Measurements from ENCODE around the gene MED8. TPM values are rescaled to one million over a fixed set of nuclear protein-coding genes. Genes with fewer than 3 reads are reported as not detected.
A peak's percentile ranks its signal among the peaks of the same experiment; 100 is the strongest.

Gene MED8
- total RNA-seq, 1 donor from 2014 or later: 17.9 TPM

DNA sequence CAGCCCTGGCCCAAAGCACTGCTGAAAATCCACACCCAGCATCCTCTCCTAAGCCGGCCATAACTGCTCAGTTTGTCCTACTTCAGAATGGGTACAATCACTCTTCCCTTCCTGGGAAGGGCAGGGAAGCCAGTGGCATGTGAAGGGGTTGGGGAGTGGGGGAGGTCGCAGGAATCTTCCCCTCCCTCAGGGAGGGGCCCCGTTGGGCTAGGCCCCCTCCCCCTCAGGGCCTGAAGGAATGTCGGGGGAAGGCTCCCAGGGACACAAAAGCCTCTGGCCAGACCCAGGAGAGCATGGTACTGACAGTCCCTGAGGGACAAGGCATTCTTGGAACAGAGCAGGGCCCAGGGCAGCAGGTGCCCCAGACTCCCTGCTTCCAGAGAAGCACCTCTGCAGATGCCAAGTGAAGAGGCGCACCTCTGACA, 23.0 kb downstream of the MED8 start:
- no peak for DNase-seq (ENCODE audit: low spot score)
- intact Hi-C loops (cut with DNase I): loop anchor here (5.0 kb wide), 1 partner anchor 86 kb away; the partner anchor contains the start of gene HYI

DNA sequence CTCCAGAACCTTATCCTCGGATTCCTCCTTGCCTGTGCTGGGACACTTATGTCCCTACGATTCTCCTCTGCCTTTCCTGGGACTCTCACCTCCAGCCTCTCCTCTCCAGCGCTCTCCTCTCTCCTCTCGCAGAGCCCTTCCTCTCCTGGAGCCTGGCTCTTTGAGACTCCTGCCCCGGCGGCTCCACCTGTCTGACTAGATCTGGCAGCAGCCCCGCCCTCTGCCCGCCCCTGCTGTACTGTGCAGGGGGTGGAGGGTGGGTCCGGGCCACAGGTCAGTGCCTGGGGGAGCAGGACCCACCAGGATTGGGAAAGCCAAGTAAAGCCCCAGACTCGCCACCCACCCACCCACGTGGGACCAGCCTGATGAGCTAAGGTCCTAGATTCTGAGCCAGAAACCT, 23.4 kb downstream of the MED8 start:
- intact Hi-C loops (cut with DNase I): loop anchor here (5.0 kb wide), 1 partner anchor 86 kb away; the partner anchor contains the start of gene HYI
- DNase-seq (ENCODE audit: low spot score): no peak

DNA sequence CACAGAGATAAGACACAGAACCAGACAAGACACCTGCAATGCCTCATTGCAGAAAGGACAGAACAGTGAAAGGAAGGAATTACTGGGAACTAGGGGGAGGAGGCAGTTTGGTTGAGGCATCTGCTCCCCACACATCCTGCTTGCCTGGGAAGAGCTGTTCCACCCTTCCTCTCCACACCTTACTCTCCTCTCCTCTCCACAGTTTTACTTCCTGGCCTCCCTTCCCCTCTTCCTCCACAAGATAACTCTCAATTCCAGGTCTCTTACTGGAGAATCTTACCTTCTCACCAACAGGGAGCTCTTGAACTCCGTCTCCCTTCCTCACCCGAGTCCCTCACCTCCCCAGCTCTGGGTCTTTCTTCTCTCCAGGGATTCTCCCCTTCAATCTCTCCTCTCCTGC, 23.9 kb downstream of the MED8 start:
- intact Hi-C loops (cut with DNase I): loop anchor here (5.0 kb wide), 1 partner anchor 87 kb away; the partner anchor contains the start of gene HYI
- DNase-seq (ENCODE audit: low spot score): no peak

DNA sequence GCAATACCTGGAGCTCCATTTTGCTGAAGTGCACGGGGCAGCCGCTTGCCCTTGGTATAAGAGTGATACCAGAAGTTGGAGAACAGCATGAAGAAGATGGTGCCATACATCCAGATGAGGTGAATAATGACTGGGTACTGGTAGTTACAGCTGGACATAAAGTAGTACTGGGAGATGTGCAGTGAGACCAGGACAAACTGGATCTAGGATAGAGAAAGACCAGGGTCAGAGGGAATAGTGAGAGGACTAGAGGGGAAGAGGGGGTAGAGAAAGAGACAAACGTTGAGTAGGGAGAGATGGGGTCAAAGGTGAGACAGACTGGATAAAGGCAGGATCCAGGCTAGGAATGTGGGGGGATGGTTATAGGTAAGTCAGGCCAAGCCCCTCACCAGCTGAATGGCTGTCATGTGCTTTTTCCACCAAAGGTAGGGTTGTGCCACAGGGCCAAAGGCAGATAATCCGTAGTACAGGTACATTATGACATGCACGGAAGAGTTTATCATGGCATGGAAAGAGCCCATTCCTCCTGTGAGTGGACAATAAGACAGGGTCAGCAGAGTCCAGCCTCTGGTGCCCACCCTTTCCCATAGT, 25.6 kb downstream of the MED8 start:
- intact Hi-C loops (cut with DNase I): no loop called here

DNA sequence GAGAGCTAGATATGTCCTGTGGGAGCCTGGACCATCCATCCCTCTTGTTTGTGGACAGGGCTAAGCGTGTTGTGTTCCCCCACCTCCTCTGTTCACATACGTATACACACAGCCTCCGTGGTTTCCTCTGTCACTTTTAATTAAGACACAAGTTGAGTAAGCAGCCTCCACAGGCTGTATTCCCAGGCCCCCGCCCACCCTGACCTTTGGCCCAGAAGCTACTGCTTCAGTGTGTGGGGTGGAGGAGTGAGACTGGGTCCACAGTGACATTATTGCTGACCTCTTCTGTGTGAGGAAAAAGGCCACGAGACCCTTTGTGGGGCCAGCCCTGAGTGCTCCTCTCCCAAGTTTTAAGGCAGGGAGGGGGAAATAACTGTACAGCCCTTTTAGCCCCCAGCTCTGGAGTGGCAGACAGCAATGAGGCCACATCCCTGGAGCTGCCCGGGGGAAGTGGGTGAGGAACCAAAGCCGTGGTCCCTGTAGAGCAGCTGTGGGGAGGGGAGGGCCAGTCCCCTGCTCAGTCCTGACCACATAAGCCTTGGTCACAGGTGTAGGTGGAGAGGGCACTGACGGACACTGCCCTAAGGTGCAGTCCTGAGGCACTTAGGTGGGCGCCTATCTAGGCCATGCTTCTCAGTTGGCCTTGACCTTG, 26.2 kb downstream of the MED8 start:
- intact Hi-C loops (cut with DNase I): no loop called here
- DNase-seq (ENCODE audit: low spot score): no peak

More for the DNA sequence above, 25.6 kb downstream of the MED8 start:
- no peak for DNase-seq (ENCODE audit: low spot score)

DNA sequence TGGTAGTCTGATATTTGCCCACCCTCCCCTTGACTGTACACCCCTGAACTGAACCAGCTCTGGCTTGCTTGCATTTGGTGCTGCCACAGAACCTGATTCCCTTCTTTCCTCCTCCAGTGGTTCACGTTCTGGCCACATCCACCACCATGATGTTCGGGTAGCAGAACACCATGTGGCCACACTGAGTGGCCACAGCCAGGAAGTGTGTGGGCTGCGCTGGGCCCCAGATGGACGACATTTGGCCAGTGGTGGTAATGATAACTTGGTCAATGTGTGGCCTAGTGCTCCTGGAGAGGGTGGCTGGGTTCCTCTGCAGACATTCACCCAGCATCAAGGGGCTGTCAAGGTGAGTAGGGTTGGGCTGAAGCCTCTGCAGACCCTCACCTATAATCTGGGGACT, 29.0 kb downstream of the MED8 start:
- no peak for DNase-seq (ENCODE audit: low spot score)
- intact Hi-C loops (cut with DNase I): no loop called here

DNA sequence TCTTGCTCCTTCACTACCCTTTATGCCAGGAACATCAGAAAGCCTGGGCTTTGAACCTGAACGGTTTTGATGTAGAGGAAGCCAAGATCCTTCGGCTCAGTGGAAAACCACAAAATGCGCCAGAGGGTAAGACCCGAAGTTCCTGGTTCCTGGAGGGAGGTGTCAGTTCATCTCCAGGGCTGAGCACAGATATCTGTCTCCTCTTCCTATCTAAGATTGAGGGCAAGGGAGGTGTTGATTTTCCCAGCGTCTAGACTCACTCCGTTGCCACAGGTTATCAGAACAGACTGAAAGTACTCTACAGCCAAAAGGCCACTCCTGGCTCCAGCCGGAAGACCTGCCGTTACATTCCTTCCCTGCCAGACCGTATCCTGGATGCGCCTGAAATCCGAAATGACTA, 29.9 kb downstream of the MED8 start:
- intact Hi-C loops (cut with DNase I): loop anchor here (5.0 kb wide), 1 partner anchor 122 kb away; no protein-coding TSS in a partner anchor
- DNase-seq (ENCODE audit: low spot score): no peak

DNA sequence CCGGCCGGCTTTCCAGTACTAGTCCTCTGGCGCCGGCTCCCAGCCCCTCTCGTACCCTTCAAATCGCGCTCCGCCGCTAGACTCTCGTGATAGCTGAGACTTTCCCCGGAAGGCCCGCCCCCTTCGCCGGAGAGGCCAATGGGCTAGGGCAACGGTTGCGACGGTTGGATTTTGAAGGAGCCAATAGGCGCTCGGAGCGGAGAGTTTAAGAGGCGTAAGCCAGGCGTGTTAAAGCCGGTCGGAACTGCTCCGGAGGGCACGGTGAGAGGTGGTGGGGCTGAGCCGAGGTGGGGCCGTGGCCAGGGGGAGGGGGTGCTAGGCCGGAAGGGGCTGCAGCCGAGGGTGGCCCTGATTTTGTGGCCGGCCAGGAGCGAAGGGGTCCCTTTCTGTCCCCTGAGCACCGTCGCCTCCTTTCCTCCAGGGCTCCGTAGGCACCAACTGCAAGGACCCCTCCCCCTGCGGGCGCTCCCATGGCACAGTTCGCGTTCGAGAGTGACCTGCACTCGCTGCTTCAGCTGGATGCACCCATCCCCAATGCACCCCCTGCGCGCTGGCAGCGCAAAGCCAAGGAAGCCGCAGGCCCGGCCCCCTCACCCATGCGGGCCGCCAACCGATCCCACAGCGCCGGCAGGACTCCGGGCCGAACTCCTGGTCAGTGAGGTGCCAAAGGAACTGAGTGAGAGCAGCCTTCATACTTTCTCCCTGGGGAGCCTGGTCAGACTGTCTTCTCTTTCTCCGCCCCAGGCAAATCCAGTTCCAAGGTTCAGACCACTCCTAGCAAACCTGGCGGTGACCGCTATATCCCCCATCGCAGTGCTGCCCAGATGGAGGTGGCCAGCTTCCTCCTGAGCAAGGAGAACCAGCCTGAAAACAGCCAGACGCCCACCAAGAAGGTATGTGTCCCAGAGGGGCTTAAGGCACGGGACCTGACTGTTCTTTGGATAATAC, 30.6 kb downstream of the MED8 start, which contains the start of gene CDC20:
TSS of gene CDC20 (plus strand) at position 236 of the 948 bp plus-strand sequence. CDS start at position 471, 235 bp downstream.
- intact Hi-C loops (cut with DNase I): loop anchor here (5.0 kb wide), 1 partner anchor 122 kb away; no protein-coding TSS in a partner anchor
- peak; percentile 99 for DNase-seq (ENCODE audit: low spot score)

DNA sequence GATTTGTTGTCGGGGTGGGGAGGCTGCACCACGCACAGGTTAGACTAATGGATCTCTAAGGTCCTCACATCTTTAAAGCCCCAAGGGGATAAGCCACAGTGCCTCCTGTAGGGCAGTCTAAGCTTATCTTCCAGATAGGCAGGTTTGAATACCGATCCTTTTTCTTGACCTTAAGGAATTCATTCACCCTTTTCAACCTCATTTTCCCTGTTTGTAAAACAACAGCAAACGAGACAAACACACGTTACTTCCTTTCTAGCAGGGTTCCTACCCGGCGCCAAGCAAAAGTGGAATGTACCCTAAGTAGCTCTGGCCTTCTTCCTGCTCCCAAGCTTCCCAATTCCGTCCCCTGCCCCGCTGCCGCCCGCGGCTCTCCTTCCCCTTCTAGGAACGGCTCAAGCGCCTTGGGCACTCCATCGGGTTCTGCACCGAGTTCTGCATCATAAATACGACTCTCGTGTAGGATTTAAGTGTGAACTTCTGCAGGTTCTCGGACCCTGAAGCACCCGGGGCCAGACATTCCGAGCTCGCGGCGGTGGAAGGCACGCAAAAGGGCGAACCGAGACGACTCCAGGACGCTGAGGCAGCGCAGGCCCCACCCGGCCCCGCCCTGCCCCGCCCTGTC, 31.4 kb downstream of the MED8 start:
- no peak for DNase-seq (ENCODE audit: low spot score)
- intact Hi-C loops (cut with DNase I): loop anchor here (5.0 kb wide), 1 partner anchor 121 kb away; no protein-coding TSS in a partner anchor

DNA sequence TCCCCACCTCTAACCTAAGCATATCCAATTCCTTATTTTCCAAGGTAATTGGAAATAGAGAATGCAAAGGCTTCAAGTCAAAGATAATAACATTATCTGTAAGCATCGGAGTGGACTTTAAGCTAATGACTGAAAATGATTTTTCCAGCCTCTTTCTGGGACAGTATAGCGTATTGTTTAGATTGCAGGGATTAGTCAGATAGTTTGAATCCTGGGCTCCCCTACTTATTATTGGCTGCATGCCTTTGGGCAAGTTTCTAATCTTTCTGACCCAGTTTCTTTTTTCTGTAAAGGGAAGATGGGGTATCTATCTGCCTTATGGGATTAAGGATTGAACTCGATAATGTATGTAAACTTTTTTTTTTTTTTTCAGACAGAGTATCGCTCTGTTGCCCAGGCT, 32.3 kb downstream of the MED8 start:
- intact Hi-C loops (cut with DNase I): loop anchor here (5.0 kb wide), 1 partner anchor 120 kb away; no protein-coding TSS in a partner anchor
- no peak for DNase-seq (ENCODE audit: low spot score)

DNA sequence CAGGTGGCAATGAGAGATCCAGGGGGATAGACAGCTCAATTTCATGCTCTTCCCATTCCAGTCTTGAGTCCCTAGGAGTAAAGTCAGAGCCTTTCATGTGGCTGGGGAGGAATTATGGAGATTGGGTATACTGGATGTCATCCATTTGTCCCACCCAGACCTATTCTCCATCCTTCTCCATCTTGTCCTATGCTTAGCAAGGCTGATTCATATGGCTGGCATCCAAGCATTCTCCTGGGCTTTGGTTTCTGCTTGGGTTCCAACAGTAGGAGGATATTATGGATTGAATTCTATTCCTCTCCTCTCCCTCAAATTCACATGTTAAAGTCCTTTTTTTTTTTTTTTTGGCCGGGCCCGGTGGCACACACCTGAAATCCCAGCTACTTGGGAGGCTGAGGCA, 34.7 kb downstream of the MED8 start:
- intact Hi-C loops (cut with DNase I): loop anchor here (5.0 kb wide), 1 partner anchor 118 kb away; no protein-coding TSS in a partner anchor
- DNase-seq (ENCODE audit: low spot score): peak; percentile 12

DNA sequence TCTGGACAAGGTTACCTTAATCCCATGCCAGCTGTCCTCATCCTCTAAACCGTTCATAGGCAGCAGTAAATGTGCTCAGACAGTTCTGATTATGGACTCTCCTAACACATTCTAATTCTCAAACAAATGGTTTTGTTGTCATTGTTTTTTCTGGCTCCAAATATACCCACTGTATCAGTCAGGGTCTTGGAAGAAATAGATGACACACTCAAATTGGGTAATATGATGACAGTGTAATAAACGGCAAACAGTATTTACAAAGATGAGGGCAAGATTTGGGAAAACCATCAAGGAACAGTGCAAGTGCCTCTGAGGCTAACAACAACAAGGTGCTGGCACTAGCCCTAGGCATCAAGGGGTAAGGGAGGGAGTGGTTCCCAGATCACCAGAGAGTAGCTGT, 35.1 kb downstream of the MED8 start:
- no peak for DNase-seq (ENCODE audit: low spot score)
- intact Hi-C loops (cut with DNase I): no loop called here

DNA sequence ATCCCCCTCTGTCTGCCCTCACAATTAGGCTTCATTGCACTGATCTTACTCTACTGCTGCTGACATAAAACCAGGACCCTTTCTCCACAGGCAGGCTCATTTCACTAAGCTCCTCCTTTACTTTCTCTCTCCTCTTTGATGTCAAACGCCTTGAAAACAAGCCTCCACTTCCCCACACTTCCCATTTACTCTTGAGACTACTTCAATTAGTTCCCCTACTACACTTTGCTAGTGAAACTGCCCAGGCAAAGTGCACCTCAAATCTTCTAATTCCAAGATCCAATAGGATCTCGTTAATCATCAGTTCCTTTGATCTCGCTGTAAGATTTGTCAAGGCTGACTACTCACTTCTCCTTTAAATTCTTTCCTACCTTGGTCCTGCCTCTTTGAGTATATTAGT, 36.7 kb downstream of the MED8 start:
- peak; percentile 43 for DNase-seq (ENCODE audit: low spot score)
- intact Hi-C loops (cut with DNase I): no loop called here

DNA sequence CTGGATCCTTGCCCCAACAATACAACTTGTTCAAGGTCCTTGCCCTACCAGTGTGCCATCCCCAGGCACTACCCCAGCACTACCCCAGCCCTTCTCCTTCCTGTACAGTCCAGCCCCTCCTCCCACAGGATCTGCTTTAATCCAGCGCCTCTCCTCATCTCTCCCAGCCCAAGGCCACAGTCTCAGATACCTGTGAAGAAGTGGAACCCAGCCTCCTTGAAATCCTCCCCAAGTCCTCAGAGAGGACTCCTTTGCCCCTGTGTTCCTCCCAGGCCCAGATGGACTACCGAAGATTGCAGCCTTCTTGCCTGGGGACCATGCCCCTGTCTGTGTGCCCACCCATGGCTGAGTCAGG, 37.3 kb downstream of the MED8 start:
- peak; percentile 53 for DNase-seq (ENCODE audit: low spot score)
- intact Hi-C loops (cut with DNase I): no loop called here

DNA sequence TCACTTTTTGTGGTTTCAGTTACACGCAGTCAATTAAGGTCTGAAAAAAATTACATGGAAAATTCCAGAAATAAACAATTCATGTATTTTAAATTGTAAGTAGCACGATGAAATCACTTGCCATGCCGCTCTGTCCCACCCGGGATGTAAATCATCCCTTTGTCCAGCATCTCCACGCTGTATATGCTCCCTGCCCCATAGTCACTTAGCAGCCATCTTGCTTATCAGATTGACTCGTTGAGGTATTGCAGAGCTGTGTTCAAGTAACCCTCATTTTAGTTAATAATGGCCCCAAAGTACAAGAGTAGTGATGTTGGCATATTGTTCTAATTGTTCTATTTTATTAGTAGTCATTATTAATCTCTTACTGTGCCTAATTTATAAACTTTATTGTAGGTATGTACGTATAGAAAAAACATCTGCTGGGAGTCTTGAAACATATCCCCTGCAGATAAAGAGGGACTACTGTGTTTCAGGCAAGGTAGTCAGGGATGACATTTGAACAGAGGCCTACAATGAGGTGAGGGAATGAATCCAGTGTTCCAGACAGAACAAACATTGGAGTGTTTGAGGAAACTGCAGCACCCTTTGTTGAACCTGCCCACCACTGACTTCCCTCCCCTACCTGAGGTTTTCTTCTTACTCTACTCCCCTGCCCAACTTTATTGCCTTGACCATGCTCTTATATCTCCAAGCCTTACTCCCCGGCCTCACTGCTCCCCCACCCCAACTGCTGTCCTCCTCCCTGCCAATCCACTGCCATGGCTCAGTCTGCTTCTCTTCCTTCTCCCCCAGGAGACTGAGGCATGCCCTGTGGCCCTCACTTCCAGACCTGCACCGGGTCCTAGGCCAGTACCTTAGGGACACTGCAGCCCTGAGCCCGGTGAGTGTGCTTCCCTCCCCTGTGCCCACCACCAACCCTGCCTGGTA, 37.9 kb downstream of the MED8 start:
- DNase-seq (ENCODE audit: low spot score): peak; percentile 60
- intact Hi-C loops (cut with DNase I): no loop called here

DNA sequence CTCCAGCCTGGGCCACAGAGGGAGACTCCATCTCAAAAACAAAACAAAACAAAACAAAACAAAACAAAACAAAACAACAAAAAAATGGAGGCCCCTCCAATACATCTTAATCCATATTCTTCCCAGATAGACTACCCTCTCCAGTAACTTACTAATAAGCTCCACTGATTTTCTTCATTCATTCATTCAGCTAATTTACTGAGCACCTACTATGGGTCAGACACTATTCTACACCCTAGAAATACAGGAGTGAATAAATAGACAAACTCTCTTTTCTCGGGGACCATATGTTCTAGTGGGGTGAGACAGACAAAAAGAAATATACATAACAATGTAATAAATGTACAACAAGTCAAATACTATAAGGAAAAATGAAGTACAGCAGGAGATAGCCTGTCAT, 38.6 kb downstream of the MED8 start:
- intact Hi-C loops (cut with DNase I): no loop called here
- DNase-seq (ENCODE audit: low spot score): no peak

DNA sequence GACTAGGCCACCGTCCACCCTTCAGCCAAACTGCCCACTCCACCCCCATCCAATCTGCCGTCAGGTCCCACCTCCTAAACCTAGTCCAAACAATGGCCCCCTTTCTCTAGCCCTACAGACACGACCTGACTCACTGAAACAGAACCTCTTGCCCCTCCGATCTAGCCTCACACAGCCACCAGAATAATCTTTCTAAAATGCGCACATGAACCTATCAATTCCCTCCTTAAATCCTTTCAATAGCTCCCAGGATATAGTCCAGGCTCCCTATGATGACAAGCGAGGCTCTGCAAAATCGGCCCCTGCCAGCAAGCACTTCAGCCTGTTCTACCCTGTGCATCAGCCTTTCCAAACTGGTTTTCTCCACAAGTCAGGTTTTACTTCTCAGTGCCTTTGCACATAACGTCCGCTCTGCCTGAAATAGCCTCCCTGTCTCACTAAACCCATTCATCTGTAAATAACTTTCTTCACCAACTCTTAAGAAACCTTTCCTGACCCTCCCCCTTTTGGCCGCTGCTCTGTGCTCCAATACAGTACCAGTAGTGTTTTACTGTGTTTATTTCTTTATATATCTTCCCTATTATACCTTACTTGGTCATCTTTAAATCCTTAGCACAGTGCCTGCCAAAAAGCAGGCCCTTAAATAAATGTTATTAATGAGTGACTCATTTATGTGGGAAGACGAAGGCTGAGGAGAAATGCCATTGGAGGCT, 39.9 kb downstream of the MED8 start:
- DNase-seq (ENCODE audit: low spot score): peak; percentile 74
- intact Hi-C loops (cut with DNase I): no loop called here

All from cardiac septum (tissue), 1 donor.